Lung (tissue), 12 donors: Measurements from ENCODE around the gene ZNF570. TPM values are rescaled to one million over a fixed set of nuclear protein-coding genes. Genes with fewer than 3 reads are reported as not detected.

Source experiments
- ATAC-seq: fragments of 200-7000 bp; cut with Tn5 transposase; one replicate; pipeline ENCODE4 v1.9.1; 2020; ENCODE audit warnings: moderate number of reproducible peaks; ENCODE audit not compliant: insufficient read depth, low FRiP score
- DNase-seq, 3 donors: peaks; one replicate each; pipeline ENCODE4 v3.0.0-alpha.2; 2013 to 2017
- H3K27ac ChIP-seq, 2 donors: one replicate each; pipeline ENCODE4 v1.5.1; 2013; ENCODE audit warnings: mild to moderate bottlenecking in 2 of 2, moderate library complexity in 2 of 2, control low read depth in 1 of 2, inconsistent platforms in 1 of 2, low read depth in 1 of 2, low read length in 1 of 2
- H3K27me3 ChIP-seq, 3 donors: one replicate each; pipeline ENCODE4 v1.5.1; 2013; ENCODE audit warnings: low read length in 2 of 3; ENCODE audit not compliant: control insufficient read depth in 3 of 3, insufficient read depth in 3 of 3
- H3K36me3 ChIP-seq, 4 donors: one replicate each; pipeline ENCODE4 v1.5.1; 2013; ENCODE audit warnings: low read length in 4 of 4, mild to moderate bottlenecking in 1 of 4, moderate library complexity in 1 of 4; ENCODE audit not compliant: control insufficient read depth in 4 of 4, insufficient read depth in 4 of 4
- H3K4me1 ChIP-seq, 5 donors: one replicate each; pipeline ENCODE4 v1.5.1; 2013; ENCODE audit warnings: low read length in 5 of 5, mild to moderate bottlenecking in 2 of 5, moderate library complexity in 1 of 5; ENCODE audit not compliant: control insufficient read depth in 5 of 5, insufficient read depth in 5 of 5
- H3K4me3 ChIP-seq: one replicate; pipeline ENCODE4 v1.5.1; 2013; ENCODE audit warnings: mild to moderate bottlenecking, control low read depth, moderate library complexity
- H3K9ac ChIP-seq, 2 donors: one replicate each; pipeline ENCODE4 v1.5.1; 2013; ENCODE audit warnings: low read length in 2 of 2, control low read depth in 1 of 2; ENCODE audit not compliant: insufficient read depth in 1 of 2
- H3K9me3 ChIP-seq, 4 donors: one replicate each; pipeline ENCODE4 v1.5.1; 2013; ENCODE audit warnings: low read length in 3 of 4, mild to moderate bottlenecking in 1 of 4, moderate library complexity in 1 of 4; ENCODE audit not compliant: control insufficient read depth in 4 of 4, insufficient read depth in 3 of 4
- WGBS, 2 donors: extraction: QIAGEN DNeasy Blood & Tissue Kit; methylation state at CpG; one replicate each; pipeline ENCODE4 v1.1.7; 2013; 5-methylcytosine and 5-hydroxymethylcytosine counted together
- polyA plus RNA-seq, 2 donors: library from polyadenylated mRNA; stranded (reverse); fragments of 200-250 nt; gene quantifications; one replicate each; pipeline ENCODE4 v1.2.1, GENCODE V29; 2013
- total RNA-seq, 2 donors: library from RNA; depleted of rRNA in 1 of 2; stranded (reverse); fragments of >200 nt in 1 of 2; gene quantifications; one replicate each; pipeline ENCODE4 v1.2.1, GENCODE V29; 2014 to 2021
- TF ChIP-seq, protein P1 (sequence below): IDR thresholded peaks from 2 replicates; pipeline ENCODE4 v1.5.1; 2012; ENCODE audit warnings: mild to moderate bottlenecking; ENCODE audit errors: control extremely low read depth, extremely low read depth
- donor health status: control.
- donor health status: control.
- donor health status: Bipolar disorder and iron deficiency.
- donor health status: healthy.
- donor health status: DM: yes; HTN: yes; CAD: no.

Gene ZNF570
- total and polyA plus RNA-seq, 4 donors, result 1.1 to 8.8 (median 3.4) TPM

DNA sequence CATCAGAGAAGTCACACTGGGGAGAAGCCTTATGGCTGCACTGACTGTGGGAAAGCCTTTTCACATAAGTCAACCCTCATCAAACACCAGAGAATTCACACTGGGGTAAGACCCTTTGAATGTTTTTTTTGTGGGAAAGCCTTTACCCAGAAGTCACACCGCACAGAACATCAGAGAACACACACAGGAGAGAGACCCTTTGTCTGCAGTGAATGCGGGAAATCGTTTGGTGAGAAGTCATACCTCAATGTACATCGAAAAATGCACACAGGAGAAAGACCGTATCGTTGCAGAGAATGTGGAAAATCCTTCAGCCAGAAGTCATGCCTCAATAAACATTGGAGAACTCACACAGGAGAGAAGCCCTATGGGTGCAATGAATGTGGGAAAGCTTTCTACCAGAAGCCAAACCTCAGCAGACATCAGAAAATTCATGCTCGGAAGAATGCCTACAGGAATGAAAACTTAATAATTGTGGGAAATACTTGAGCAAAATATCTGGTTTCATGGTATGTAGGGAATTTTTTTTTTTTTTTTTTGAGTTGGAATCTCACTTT, 68.3 kb downstream of the ZNF570 start:
- DNase-seq (no peak), ATAC-seq (no peak)
- TF ChIP-seq, protein P1, sequence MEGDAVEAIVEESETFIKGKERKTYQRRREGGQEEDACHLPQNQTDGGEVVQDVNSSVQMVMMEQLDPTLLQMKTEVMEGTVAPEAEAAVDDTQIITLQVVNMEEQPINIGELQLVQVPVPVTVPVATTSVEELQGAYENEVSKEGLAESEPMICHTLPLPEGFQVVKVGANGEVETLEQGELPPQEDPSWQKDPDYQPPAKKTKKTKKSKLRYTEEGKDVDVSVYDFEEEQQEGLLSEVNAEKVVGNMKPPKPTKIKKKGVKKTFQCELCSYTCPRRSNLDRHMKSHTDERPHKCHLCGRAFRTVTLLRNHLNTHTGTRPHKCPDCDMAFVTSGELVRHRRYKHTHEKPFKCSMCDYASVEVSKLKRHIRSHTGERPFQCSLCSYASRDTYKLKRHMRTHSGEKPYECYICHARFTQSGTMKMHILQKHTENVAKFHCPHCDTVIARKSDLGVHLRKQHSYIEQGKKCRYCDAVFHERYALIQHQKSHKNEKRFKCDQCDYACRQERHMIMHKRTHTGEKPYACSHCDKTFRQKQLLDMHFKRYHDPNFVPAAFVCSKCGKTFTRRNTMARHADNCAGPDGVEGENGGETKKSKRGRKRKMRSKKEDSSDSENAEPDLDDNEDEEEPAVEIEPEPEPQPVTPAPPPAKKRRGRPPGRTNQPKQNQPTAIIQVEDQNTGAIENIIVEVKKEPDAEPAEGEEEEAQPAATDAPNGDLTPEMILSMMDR, result no peak
- Histone ChIP-seq H3K27ac (no peak overlapping the region), H3K27me3 (no peaks in the 10 kb centered on the region), H3K36me3 (peaks cover 18 to 47% (median 41%) of the 10 kb centered on the region in 4 donors), H3K9ac (no peak overlapping the region), H3K4me1 (no peaks in the 10 kb centered on the region), H3K9me3 (peaks cover 12 to 48% (median 27%) of the 10 kb centered on the region in 4 donors), H3K4me3 (no peak overlapping the region)
- WGBS, 2 donors, result 96 to 97% methylated on average over 7 of the region's 7 CpGs

Other genes starting within 250 kb of the ZNF570 start
- gene ZNF527, start 98.3 kb upstream of the ZNF570 start, total RNA-seq, result 1 to 10 TPM; 4.8 to 9.2 TPM
- gene ZNF527, start 98.3 kb upstream of the ZNF570 start, polyA plus RNA-seq, result 1 to 10 TPM; 1.8 to 2.1 TPM
- gene ZNF569, start 1.9 kb upstream of the ZNF570 start, total RNA-seq, result 10 to 100 TPM in 1 of 2 donors, 1 to 10 TPM in 1; 3.3 to 10.1 TPM
- gene ZNF569, start 1.9 kb upstream of the ZNF570 start, polyA plus RNA-seq, result 1 to 10 TPM; 1.2 to 1.9 TPM
- 10 to 100 TPM in 1 of 2 donors, 1 to 10 TPM in 1; 5.3 to 15.8 TPM for gene ZNF793, start 37.6 kb downstream of the ZNF570 start, total RNA-seq
- gene ZNF793, start 37.6 kb downstream of the ZNF570 start, polyA plus RNA-seq, result 1 to 10 TPM; 1.1 to 1.3 TPM
- 10 to 100 TPM in 1 of 2 donors, 1 to 10 TPM in 1; 3.1 to 12.6 TPM for gene ZNF571, start 125.4 kb downstream of the ZNF570 start, total RNA-seq
- 1 to 10 TPM; 1.3 to 3.3 TPM for gene ZNF571, start 125.4 kb downstream of the ZNF570 start, polyA plus RNA-seq
- 1 to 10 TPM; 2.3 to 5.7 TPM for gene ZNF540, start 125.5 kb downstream of the ZNF570 start, total RNA-seq
- 1 to 10 TPM; 1.2 to 3.6 TPM for gene ZNF540, start 125.5 kb downstream of the ZNF570 start, polyA plus RNA-seq
- gene ZFP30, start 186.1 kb downstream of the ZNF570 start, total RNA-seq, result 10 to 100 TPM in 1 of 2 donors, 1 to 10 TPM in 1; 8.6 to 20.7 TPM
- gene ZFP30, start 186.1 kb downstream of the ZNF570 start, polyA plus RNA-seq, result 1 to 10 TPM; 2.0 to 4.8 TPM